SK-N-SH (cell line): Measurements from ENCODE around the gene C2CD4C. TPM values are rescaled to one million over a fixed set of nuclear protein-coding genes. Genes with fewer than 3 reads are reported as not detected.

Source experiments
- CTCF ChIA-PET: fragments of 300-600, 350-600 bp; formaldehyde crosslinking; extraction: SDS; loops from one replicate; lab custom pipeline; 2021; lab: Yijun Ruan, JAX
- POLR2A ChIA-PET: fragments of 350-600 bp; sonication (Branson Sonifier 250); formaldehyde crosslinking; extraction: SDS; loops from one replicate; lab custom pipeline; 2020; ENCODE audit warnings: antibody characterized with exemption, inconsistent platforms; lab: Yijun Ruan, JAX
- DNase-seq: peaks from one replicate; pipeline ENCODE4 v3.0.0; 2012
- H2AFZ ChIP-seq: fragments of 200-600 bp; sonication (generic); 2 replicates; pipeline ENCODE4 v1.8.1; 2016; ENCODE audit warnings: antibody characterized with exemption, mild to moderate bottlenecking, low read depth
- H3F3A ChIP-seq: fragments of 200-600 bp; sonication (generic); replicated peaks from 2 replicates; pipeline ENCODE3; 2016; ENCODE audit warnings: antibody characterized with exemption, mild to moderate bottlenecking; ENCODE audit not compliant: insufficient read depth
- H3K27ac ChIP-seq, 2 experiments: fragments of 200-500 bp in 1 of 2; fragments of 200-600 bp in 1 of 2; sonication (Bioruptor generic) in 1 of 2; sonication (generic), shearing (Covaris generic) in 1 of 2; 2 replicates each; pipeline versions ENCODE4 v1.5.1 to v1.6.1; 2014 to 2016; ENCODE audit warnings: low read depth in 2 of 2, inconsistent platforms in 1 of 2, low read length in 1 of 2, mild to moderate bottlenecking in 1 of 2, mixed read lengths in 1 of 2
- H3K27me3 ChIP-seq: fragments of 200-600 bp; sonication (generic), shearing (Covaris generic); 2 replicates; pipeline ENCODE4 v1.6.1; 2016; ENCODE audit warnings: mixed run types; ENCODE audit not compliant: insufficient read depth
- H3K36me3 ChIP-seq, 2 experiments: fragments of 200-500 bp in 1 of 2; fragments of 200-600 bp in 1 of 2; sonication (Bioruptor generic) in 1 of 2; sonication (generic) in 1 of 2; replicated peaks in 1 of 2; 2 replicates each; pipeline versions ENCODE3 to v1.5.1; 2014 to 2016; ENCODE audit warnings: low read length in 1 of 2, mild to moderate bottlenecking in 1 of 2; ENCODE audit not compliant: insufficient read depth in 2 of 2, control insufficient read depth in 1 of 2
- H3K4me1 ChIP-seq, 2 experiments: fragments of 200-500 bp in 1 of 2; fragments of 200-600 bp in 1 of 2; sonication (Bioruptor generic) in 1 of 2; sonication (generic), shearing (Covaris generic) in 1 of 2; 2 replicates each; pipeline versions ENCODE4 v1.5.1 to v1.6.1; 2014 to 2016; ENCODE audit warnings: low read depth in 1 of 2, low read length in 1 of 2, mixed run types in 1 of 2; ENCODE audit not compliant: insufficient read depth in 2 of 2, control insufficient read depth in 1 of 2
- H3K4me2 ChIP-seq: fragments of 200-600 bp; sonication (generic), shearing (Covaris generic); 2 replicates; pipeline ENCODE4 v1.6.1; 2017; ENCODE audit warnings: mixed run types
- H3K4me3 ChIP-seq, 2 experiments: fragments of 200-500 bp in 1 of 2; fragments of 200-600 bp in 1 of 2; sonication (Bioruptor generic) in 1 of 2; sonication (generic), shearing (Covaris generic) in 1 of 2; 2 replicates each; pipeline versions ENCODE4 v1.5.1 to v1.8.1; 2014 to 2016; ENCODE audit warnings: low read depth in 2 of 2, inconsistent platforms in 1 of 2, low read length in 1 of 2, mild to moderate bottlenecking in 1 of 2, mixed read lengths in 1 of 2, moderate library complexity in 1 of 2
- H3K79me2 ChIP-seq: fragments of 200-600 bp; sonication (generic); 2 replicates; pipeline ENCODE4 v1.8.1; 2017; ENCODE audit warnings: mild to moderate bottlenecking; ENCODE audit not compliant: insufficient read depth
- H3K9ac ChIP-seq: fragments of 200-600 bp; sonication (generic); 2 replicates; pipeline ENCODE4 v1.6.1; 2017; ENCODE audit warnings: mixed run types
- H3K9me2 ChIP-seq: fragments of 200-600 bp; sonication (generic); 2 replicates; pipeline ENCODE4 v1.6.1; 2017; ENCODE audit warnings: mixed run types
- H3K9me3 ChIP-seq: fragments of 200-600 bp; sonication (generic); 2 replicates; pipeline ENCODE4 v1.6.1; 2017; ENCODE audit warnings: mixed run types, mild to moderate bottlenecking, moderate library complexity
- H4K20me1 ChIP-seq: fragments of 200-600 bp; sonication (generic); 2 replicates; pipeline ENCODE4 v1.6.1; 2017; ENCODE audit warnings: mild to moderate bottlenecking, mixed run types; ENCODE audit not compliant: insufficient read depth
- EZH2phosphoT487 ChIP-seq: fragments of 200-600 bp; sonication (generic); IDR thresholded peaks from 2 replicates; pipeline ENCODE4 v1.6.1; 2017; ENCODE audit warnings: low read depth, mixed run types, mild to moderate bottlenecking, antibody characterized with exemption, moderate library complexity, borderline replicate concordance
- FOSL2 ChIP-seq: IDR thresholded peaks from 2 replicates; pipeline ENCODE4 v1.4.0; 2012; ENCODE audit warnings: low read depth, mild to moderate bottlenecking, moderate library complexity, borderline replicate concordance
- JUND ChIP-seq: IDR thresholded peaks from 2 replicates; pipeline ENCODE4 v1.4.0; 2012
- MXI1 ChIP-seq: IDR thresholded peaks from 2 replicates; pipeline ENCODE4 v1.6.1; 2012; ENCODE audit warnings: mild to moderate bottlenecking, low read depth, low read length, improper control_type of control experiment
- NFIC ChIP-seq: IDR thresholded peaks from 2 replicates; pipeline ENCODE4 v1.4.0; 2012; ENCODE audit warnings: borderline replicate concordance
- POLR2AphosphoS5 ChIP-seq: IDR thresholded peaks from 2 replicates; pipeline ENCODE4 v1.6.1; 2012; ENCODE audit warnings: low read depth, low read length
- RAD21 ChIP-seq: IDR thresholded peaks from 2 replicates; pipeline ENCODE4 v1.6.1; 2012; ENCODE audit warnings: mild to moderate bottlenecking, low read length
- RCOR1 ChIP-seq: fragments of 150-350 bp; IDR thresholded peaks from 2 replicates; pipeline ENCODE4 v1.6.1; 2017; ENCODE audit warnings: antibody characterized with exemption, low read length
- REST ChIP-seq: IDR thresholded peaks from 2 replicates; pipeline ENCODE4 v1.6.1; 2012; ENCODE audit warnings: mild to moderate bottlenecking, low read depth, low read length, moderate library complexity
- SMC3 ChIP-seq: IDR thresholded peaks from 2 replicates; pipeline ENCODE4 v1.6.1; 2012; ENCODE audit warnings: low read depth, low read length, improper control_type of control experiment
- TAF1 ChIP-seq: IDR thresholded peaks from 2 replicates; pipeline ENCODE4 v1.6.1; 2012; ENCODE audit warnings: low read depth, mild to moderate bottlenecking, low read length, moderate library complexity, borderline replicate concordance
- ZBTB33 ChIP-seq: IDR thresholded peaks from 2 replicates; pipeline ENCODE4 v1.4.0; 2012; ENCODE audit warnings: low read depth, borderline replicate concordance
- WGBS: methylation state at CpG from one replicate; pipeline ENCODE4 v1.1.6; 2017; ENCODE audit warnings: low lambda C conversion rate; 5-methylcytosine and 5-hydroxymethylcytosine counted together
- polyA plus RNA-seq, 3 experiments: library from polyadenylated mRNA; depleted of rRNA; stranded (reverse); fragments of >200 nt; gene quantifications; 2 replicates each; pipeline ENCODE4 v1.2.3, GENCODE V29; 2012
- TF ChIP-seq, protein P1 (sequence below): IDR thresholded peaks from 2 replicates; pipeline ENCODE4; 2012
- TF ChIP-seq, protein P2 (sequence below): fragments of 150-350 bp; IDR thresholded peaks from 2 replicates; pipeline ENCODE4 v1.6.1; 2016; ENCODE audit warnings: mild to moderate bottlenecking, low read depth, low read length
- TF ChIP-seq, protein P3 (sequence below): fragments of 200-600 bp; sonication (generic); IDR thresholded peaks from 2 replicates; pipeline ENCODE4 v1.6.1; 2017; ENCODE audit warnings: antibody characterized with exemption, mild to moderate bottlenecking, moderate library complexity

Gene C2CD4C
- polyA plus RNA-seq, 1 of the 3 experiments (the other 2 are of a cell fraction) = 0.23 TPM

- Histone ChIP-seq H3K36me3 (no peaks in the 10 kb centered on the region), H3K27me3 (no peaks in the 10 kb centered on the region), H3K79me2 (no peaks in the 10 kb centered on the region), H3F3A (no peaks in the 10 kb centered on the region), H3K4me3 (no peak overlapping the region), H3K4me2 (no peak overlapping the region), H3K4me1 (no peaks in the 10 kb centered on the region), H3K9me2 (no peaks in the 10 kb centered on the region), H2AFZ (no peak overlapping the region), H4K20me1 (no peaks in the 10 kb centered on the region), H3K27ac (no peak overlapping the region), H3K9ac (no peak overlapping the region), H3K9me3 (no peaks in the 10 kb centered on the region)
- 65% methylated on average over 9 of the region's 9 CpGs for WGBS
- CTCF ChIA-PET = interaction anchor here (1.0 to 3.1 kb wide), 13 partner anchors 9 to 124 kb away, joined by 3 to 33 read pairs (median 4); partner anchors contain the start of genes C2CD4C and TPGS1
- POLR2A ChIA-PET = no interaction called here
- TF ChIP-seq SMC3 = no peak
- no peak for TF ChIP-seq EZH2phosphoT487
- no peak for TF ChIP-seq FOSL2
- DNase-seq = no peak
These were observed 24.2 kb downstream of the C2CD4C start for GRCh38 chr19:384799-385169.

DNA sequence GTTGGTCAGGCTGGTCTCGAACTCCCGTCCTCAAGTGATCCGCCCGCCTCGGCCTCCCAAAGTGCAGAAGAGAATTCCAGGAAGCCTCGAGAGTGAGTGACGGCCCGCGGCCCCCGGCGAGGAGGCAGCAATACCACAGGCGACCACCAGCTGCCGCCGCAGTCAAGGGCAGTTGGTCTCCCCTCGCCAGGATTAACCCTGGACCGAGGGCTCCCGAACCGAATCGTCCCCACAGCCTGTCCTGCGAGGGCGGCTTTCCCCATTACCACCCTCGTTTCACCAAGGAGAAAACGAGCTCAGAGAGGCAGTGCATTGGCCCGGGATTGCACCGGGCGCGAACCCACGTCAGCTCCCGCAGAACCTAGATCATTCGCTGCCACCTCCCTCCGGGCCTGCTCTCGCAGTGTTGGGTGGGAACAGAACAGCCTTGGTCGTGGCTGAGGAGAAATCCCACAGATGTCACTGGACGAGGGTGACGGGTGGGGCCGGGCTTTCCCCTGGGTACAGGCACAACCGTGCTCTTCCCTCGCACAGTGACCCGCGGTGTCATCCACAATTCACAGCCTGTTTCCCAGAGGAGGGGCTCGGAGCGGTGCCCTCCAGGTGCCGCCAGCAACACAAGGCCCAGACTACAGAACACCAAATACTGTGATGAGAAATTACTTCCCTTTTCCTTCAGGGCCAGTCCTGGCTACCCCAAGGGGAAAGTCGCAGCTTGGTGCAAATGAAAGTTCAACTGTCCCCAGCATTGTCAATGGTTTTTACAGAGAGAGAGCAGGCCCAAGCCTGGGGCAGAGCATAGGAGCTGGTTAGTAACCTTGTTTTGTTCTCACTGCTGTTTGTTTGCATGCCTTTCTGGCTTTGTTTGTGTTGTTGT lies 24.8 kb downstream of the C2CD4C start:
- ChIA-PET POLR2A (no interaction called here), CTCF (interaction anchor here (0.7 to 3.1 kb wide), 29 partner anchors 8 to 147 kb away, joined by 3 to 33 read pairs (median 4); partner anchors contain the start of genes C2CD4C, MADCAM1 and TPGS1)
- Histone ChIP-seq H3F3A (no peaks in the 10 kb centered on the region), H3K9me2 (no peaks in the 10 kb centered on the region), H3K27ac (no peak overlapping the region), H3K36me3 (no peaks in the 10 kb centered on the region), H3K4me1 (no peaks in the 10 kb centered on the region), H3K9me3 (no peaks in the 10 kb centered on the region), H3K4me3 (no peak overlapping the region), H2AFZ (no peak overlapping the region), H3K9ac (no peak overlapping the region), H3K4me2 (no peak overlapping the region), H3K27me3 (no peaks in the 10 kb centered on the region), H4K20me1 (no peaks in the 10 kb centered on the region), H3K79me2 (no peaks in the 10 kb centered on the region)
- TF ChIP-seq, protein P1, sequence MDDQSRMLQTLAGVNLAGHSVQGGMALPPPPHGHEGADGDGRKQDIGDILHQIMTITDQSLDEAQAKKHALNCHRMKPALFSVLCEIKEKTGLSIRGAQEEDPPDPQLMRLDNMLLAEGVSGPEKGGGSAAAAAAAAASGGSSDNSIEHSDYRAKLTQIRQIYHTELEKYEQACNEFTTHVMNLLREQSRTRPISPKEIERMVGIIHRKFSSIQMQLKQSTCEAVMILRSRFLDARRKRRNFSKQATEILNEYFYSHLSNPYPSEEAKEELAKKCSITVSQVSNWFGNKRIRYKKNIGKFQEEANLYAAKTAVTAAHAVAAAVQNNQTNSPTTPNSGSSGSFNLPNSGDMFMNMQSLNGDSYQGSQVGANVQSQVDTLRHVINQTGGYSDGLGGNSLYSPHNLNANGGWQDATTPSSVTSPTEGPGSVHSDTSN = 0 out of 2 replicates have a peak, but pooled peaks have one; percentile 5
- TF ChIP-seq MXI1 (no peak), RCOR1 (no peak), REST (no peak), NFIC (no peak), POLR2AphosphoS5 (no peak), JUND (no peak), SMC3 (peak; percentile 41), ZBTB33 (no peak), TAF1 (no peak), RAD21 (peak; percentile 66)
- TF ChIP-seq, protein P2, sequence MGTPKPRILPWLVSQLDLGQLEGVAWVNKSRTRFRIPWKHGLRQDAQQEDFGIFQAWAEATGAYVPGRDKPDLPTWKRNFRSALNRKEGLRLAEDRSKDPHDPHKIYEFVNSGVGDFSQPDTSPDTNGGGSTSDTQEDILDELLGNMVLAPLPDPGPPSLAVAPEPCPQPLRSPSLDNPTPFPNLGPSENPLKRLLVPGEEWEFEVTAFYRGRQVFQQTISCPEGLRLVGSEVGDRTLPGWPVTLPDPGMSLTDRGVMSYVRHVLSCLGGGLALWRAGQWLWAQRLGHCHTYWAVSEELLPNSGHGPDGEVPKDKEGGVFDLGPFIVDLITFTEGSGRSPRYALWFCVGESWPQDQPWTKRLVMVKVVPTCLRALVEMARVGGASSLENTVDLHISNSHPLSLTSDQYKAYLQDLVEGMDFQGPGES = no peak
- TF ChIP-seq, protein P3, sequence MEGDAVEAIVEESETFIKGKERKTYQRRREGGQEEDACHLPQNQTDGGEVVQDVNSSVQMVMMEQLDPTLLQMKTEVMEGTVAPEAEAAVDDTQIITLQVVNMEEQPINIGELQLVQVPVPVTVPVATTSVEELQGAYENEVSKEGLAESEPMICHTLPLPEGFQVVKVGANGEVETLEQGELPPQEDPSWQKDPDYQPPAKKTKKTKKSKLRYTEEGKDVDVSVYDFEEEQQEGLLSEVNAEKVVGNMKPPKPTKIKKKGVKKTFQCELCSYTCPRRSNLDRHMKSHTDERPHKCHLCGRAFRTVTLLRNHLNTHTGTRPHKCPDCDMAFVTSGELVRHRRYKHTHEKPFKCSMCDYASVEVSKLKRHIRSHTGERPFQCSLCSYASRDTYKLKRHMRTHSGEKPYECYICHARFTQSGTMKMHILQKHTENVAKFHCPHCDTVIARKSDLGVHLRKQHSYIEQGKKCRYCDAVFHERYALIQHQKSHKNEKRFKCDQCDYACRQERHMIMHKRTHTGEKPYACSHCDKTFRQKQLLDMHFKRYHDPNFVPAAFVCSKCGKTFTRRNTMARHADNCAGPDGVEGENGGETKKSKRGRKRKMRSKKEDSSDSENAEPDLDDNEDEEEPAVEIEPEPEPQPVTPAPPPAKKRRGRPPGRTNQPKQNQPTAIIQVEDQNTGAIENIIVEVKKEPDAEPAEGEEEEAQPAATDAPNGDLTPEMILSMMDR = peak; percentile 23; the same call in 1 of the 2 replicates
- 53% methylated on average over 35 of the region's 44 CpGs for WGBS
- DNase-seq = peak; percentile 84
